Upper lobe of right lung (tissue), 1 donor: ENCODE results near the gene PGM2. TPM values are rescaled to one million over a fixed set of nuclear protein-coding genes. Genes with fewer than 3 reads are reported as not detected.

Source experiments
- ATAC-seq: fragments of 200-7000 bp; cut with Tn5 transposase; one replicate; pipeline ENCODE4 v1.9.1; 2020; ENCODE audit warnings: mild to moderate bottlenecking, moderate library complexity
- DNase-seq: peaks from one replicate; pipeline ENCODE4 v3.0.0-alpha.2; 2020
- H3K27ac ChIP-seq: fragments of 200-600 bp; one replicate; pipeline ENCODE4 v1.8.0; 2022
- H3K27me3 ChIP-seq: fragments of 200-600 bp; one replicate; pipeline ENCODE4 v1.8.0; 2022; ENCODE audit warnings: mild to moderate bottlenecking
- H3K36me3 ChIP-seq: fragments of 200-600 bp; one replicate; pipeline ENCODE4 v1.8.0; 2022
- H3K4me1 ChIP-seq: fragments of 200-600 bp; one replicate; pipeline ENCODE4 v1.8.0; 2022
- H3K4me3 ChIP-seq: fragments of 200-600 bp; one replicate; pipeline ENCODE4 v1.8.0; 2022; ENCODE audit warnings: mild to moderate bottlenecking
- H3K9me3 ChIP-seq: fragments of 200-600 bp; one replicate; pipeline ENCODE4 v1.8.0; 2022
- intact Hi-C: fragments of 100-400 bp; cut with DNase I; formaldehyde crosslinking; loops from one replicate; pipeline ENCODE4 v1.11.0; 2022
- total RNA-seq: library from RNA; stranded (reverse); fragmentation: NEBNext Ultra II Directional; extraction: Animal tissue kit (Norgen Biotek cat#: 25700); gene quantifications from one replicate; pipeline ENCODE4 v1.2.1, GENCODE V29; 2021
- TF ChIP-seq, protein P1 (sequence below): fragments of 200-600 bp; IDR thresholded peaks from one replicate; pipeline ENCODE4 v1.8.0; 2022; ENCODE audit warnings: antibody characterized with exemption
- donor health status: DM: no; HTN: yes; CAD: no; lungs with severe emphysema.

Gene PGM2
- total RNA-seq, 1 donor from 2014 or later = 25.0 TPM

DNA sequence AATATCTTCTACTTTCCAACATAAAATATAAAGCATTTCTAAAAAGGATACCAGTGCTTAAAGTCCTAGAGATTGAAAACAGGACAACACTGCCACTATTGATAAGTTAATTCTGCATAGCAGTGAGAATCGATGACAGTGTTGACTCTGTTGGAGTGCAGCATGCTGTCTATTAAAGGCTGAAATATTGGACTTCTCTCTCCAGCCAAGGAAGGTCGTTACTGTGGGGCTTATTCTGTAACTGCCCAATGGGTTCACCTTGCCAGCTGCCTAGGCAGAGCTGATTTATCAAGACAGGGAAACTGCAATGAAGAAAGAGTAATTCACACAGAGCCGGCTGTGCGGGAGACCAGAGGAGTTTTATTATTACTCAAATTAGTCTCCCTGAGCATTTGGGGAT, 37.7 kb upstream of the PGM2 start:
- H3K4me1 ChIP-seq = no peaks in the 10 kb centered on the region
- no peaks in the 10 kb centered on the region for H3K27me3 ChIP-seq
- DNase-seq (no peak), ATAC-seq (no peak)
- TF ChIP-seq, protein P1, sequence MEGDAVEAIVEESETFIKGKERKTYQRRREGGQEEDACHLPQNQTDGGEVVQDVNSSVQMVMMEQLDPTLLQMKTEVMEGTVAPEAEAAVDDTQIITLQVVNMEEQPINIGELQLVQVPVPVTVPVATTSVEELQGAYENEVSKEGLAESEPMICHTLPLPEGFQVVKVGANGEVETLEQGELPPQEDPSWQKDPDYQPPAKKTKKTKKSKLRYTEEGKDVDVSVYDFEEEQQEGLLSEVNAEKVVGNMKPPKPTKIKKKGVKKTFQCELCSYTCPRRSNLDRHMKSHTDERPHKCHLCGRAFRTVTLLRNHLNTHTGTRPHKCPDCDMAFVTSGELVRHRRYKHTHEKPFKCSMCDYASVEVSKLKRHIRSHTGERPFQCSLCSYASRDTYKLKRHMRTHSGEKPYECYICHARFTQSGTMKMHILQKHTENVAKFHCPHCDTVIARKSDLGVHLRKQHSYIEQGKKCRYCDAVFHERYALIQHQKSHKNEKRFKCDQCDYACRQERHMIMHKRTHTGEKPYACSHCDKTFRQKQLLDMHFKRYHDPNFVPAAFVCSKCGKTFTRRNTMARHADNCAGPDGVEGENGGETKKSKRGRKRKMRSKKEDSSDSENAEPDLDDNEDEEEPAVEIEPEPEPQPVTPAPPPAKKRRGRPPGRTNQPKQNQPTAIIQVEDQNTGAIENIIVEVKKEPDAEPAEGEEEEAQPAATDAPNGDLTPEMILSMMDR = no peak
- no peaks in the 10 kb centered on the region for H3K36me3 ChIP-seq
- H3K9me3 ChIP-seq = no peaks in the 10 kb centered on the region
- intact Hi-C loops = no loop called here
- no peak overlapping the region for H3K27ac ChIP-seq
- no peak overlapping the region for H3K4me3 ChIP-seq

DNA sequence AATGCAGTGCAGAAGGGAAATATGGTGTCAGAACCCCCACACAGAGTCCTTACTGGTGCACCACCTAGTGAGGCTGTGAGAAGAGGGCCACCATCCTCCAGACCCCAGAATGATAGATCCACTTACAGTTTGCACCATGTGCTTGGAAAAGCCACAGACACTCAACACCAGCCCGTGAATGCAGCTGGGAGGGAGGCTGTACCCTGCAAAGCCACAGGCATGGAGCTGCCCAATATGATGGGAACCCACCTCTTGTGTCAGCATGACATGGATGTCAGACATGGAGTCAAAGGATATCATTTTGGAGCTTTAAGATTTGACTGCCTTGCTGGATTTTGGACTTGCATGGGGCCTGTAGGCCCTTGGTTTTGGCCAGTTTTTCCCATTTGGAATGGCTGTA, 34.2 kb upstream of the PGM2 start:
- H3K27me3 ChIP-seq = no peaks in the 10 kb centered on the region
- DNase-seq = no peak
- no peaks in the 10 kb centered on the region for H3K36me3 ChIP-seq
- intact Hi-C loops = loop anchor here (10.0 kb wide), 1 partner anchor 187 kb away; no protein-coding TSS in a partner anchor
- no peak overlapping the region for H3K4me3 ChIP-seq
- H3K9me3 ChIP-seq = no peaks in the 10 kb centered on the region
- TF ChIP-seq, protein P1 = no peak
- no peak for ATAC-seq
- H3K27ac ChIP-seq = no peak overlapping the region
- H3K4me1 ChIP-seq = no peaks in the 10 kb centered on the region

DNA sequence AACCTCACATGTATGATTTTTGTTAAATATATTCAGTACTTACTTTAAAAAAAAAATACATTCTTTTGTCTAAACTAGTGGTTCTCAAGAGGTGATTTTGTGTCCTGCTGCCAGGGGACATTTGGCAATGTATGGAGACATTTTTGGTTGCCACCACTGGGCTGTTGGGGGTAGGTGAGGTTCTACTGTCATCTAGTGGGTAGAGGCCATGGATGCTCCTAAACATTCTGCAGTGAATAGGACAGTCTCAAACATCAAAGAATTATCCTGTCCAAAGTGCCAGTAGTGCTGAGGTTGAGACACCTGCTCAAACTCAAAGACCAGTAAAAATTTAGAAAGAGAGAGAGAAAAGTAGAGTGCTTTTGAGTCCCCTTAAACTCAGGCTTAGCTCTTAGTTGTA, 32.9 kb upstream of the PGM2 start:
- intact Hi-C loops = loop anchor here (10.0 kb wide), 1 partner anchor 189 kb away; no protein-coding TSS in a partner anchor
- no peak overlapping the region for H3K4me3 ChIP-seq
- peak; percentile 87 for ATAC-seq
- DNase-seq = no peak
- H3K27ac ChIP-seq = no peak overlapping the region
- H3K27me3 ChIP-seq = no peaks in the 10 kb centered on the region
- no peaks in the 10 kb centered on the region for H3K36me3 ChIP-seq
- no peaks in the 10 kb centered on the region for H3K4me1 ChIP-seq
- TF ChIP-seq, protein P1 = peak; percentile 47
- no peaks in the 10 kb centered on the region for H3K9me3 ChIP-seq

DNA sequence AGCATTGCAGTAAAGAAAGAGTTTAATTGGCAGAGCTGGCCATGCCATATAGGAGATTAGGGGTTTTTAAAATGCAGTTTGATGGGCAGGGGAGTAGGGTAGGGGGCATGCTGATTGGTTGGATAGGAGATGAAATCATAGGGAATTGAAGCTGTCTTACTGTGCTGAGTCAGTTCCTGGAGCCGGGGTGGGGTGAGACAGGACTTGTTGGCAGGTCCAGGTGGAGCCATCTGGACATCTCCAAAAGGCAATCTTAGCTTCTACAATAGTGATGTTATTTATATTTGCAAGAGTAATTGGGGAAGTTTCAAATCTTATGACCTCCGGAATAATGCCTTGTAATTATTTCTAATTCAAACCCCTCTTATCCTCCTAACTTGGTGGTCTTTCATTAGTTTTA, 32.4 kb upstream of the PGM2 start:
- H3K27me3 ChIP-seq = no peaks in the 10 kb centered on the region
- no peak for DNase-seq
- no peak overlapping the region for H3K27ac ChIP-seq
- no peaks in the 10 kb centered on the region for H3K36me3 ChIP-seq
- TF ChIP-seq, protein P1 = no peak
- intact Hi-C loops = loop anchor here (10.0 kb wide), 1 partner anchor 189 kb away; no protein-coding TSS in a partner anchor
- H3K4me1 ChIP-seq = no peaks in the 10 kb centered on the region
- H3K4me3 ChIP-seq = no peak overlapping the region
- no peak for ATAC-seq
- H3K9me3 ChIP-seq = no peaks in the 10 kb centered on the region

DNA sequence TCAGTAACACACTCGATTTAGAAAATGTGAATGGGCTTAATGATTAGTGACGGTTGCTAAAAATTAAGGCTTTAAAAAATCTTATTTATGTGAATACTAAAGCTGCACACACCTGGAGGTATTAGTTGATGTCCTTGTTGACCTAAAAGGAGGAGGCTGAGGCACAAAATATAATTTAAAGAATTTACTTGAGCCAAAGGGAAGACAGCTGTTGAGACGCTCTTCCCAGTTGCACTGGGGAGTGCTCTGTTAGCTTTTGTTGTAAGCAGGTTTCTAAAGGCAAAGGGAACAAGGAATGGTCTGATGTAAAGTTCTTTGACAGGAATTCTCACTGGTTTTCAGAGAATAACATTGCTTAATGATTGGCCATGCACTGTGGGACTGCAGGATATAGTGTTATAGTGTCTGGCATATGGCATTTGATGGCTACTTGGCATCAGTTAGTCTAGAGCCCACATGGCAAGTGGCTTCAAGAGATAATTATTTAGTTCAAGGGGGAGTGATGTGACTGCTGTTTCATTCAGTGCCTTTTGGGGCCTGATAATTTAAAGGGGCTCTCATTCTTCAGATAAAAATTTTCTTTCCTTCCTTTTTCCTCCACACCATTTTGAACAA, 30.8 kb upstream of the PGM2 start:
- Histone ChIP-seq H3K4me3 (no peak overlapping the region), H3K36me3 (no peaks in the 10 kb centered on the region), H3K4me1 (no peaks in the 10 kb centered on the region), H3K9me3 (no peaks in the 10 kb centered on the region), H3K27me3 (no peaks in the 10 kb centered on the region), H3K27ac (no peak overlapping the region)
- ATAC-seq (no peak), DNase-seq (no peak)
- TF ChIP-seq, protein P1 = no peak
- intact Hi-C loops = loop anchor here (10.0 kb wide), 1 partner anchor 191 kb away; no protein-coding TSS in a partner anchor
